Measurements from ENCODE around the gene TSEN15.

TSEN15 gene

GRCh38 chr1:184016169-184016568 is 35.4 kb upstream of the TSEN15 start:
- TF ChIP-seq ZFX (IDR thresholded peaks at IDR 0.05; ENCODE audit: borderline replicate concordance), result no peak
- no peak for TF ChIP-seq CTCF (IDR thresholded peaks at IDR 0.05)
- H3K27ac ChIP-seq, result no peak overlapping the region

- TF ChIP-seq CTCF (IDR thresholded peaks at IDR 0.05), result no peak
- H3K27ac ChIP-seq, result no peak overlapping the region
Observed at GRCh38 chr1:184017306-184017705, 34.2 kb upstream of the TSEN15 start.

- TF ChIP-seq CTCF (IDR thresholded peaks at IDR 0.05) (no peak), ZFX (IDR thresholded peaks at IDR 0.05; ENCODE audit: borderline replicate concordance) (no peak)
- H3K27ac ChIP-seq, result no peak overlapping the region
Observed at GRCh38 chr1:184018622-184019021, 32.9 kb upstream of the TSEN15 start.

GRCh38 chr1:184019069-184019468 is 32.5 kb upstream of the TSEN15 start:
- no peak overlapping the region for H3K27ac ChIP-seq

GRCh38 chr1:184019506-184019905 is 32.0 kb upstream of the TSEN15 start:
- TF ChIP-seq ZFX (IDR thresholded peaks at IDR 0.05; ENCODE audit: borderline replicate concordance), result no peak
- no peak for TF ChIP-seq CTCF (IDR thresholded peaks at IDR 0.05)
- H3K27ac ChIP-seq, result no peak overlapping the region

More at GRCh38 chr1:184019069-184019468, 32.5 kb upstream of the TSEN15 start:
- TF ChIP-seq ZFX (IDR thresholded peaks at IDR 0.05; ENCODE audit: borderline replicate concordance), result no peak
- no peak for TF ChIP-seq CTCF (IDR thresholded peaks at IDR 0.05)

- TF ChIP-seq ZFX (IDR thresholded peaks at IDR 0.05; ENCODE audit: borderline replicate concordance), result no peak
- TF ChIP-seq CTCF (IDR thresholded peaks at IDR 0.05), result no peak
- H3K27ac ChIP-seq, result no peak overlapping the region
Observed at GRCh38 chr1:184020328-184020727, 31.2 kb upstream of the TSEN15 start.

- no peak overlapping the region for H3K27ac ChIP-seq
- no peak for TF ChIP-seq ZFX (IDR thresholded peaks at IDR 0.05; ENCODE audit: borderline replicate concordance)
- no peak for TF ChIP-seq CTCF (IDR thresholded peaks at IDR 0.05)
Observed at GRCh38 chr1:184020855-184021254, 30.7 kb upstream of the TSEN15 start.

All from 22Rv1 (cell line).